ENCODE measurements around the gene NRIP2.

GRCh38 chr12:2841056-2841650, 6.3 kb upstream of the NRIP2 start:
- TF ChIP-seq POLR2AphosphoS5 (IDR thresholded peaks at IDR 0.05; ENCODE audit: low read depth, low read length) (no peak), SIN3A (IDR thresholded peaks at IDR 0.05; ENCODE audit: borderline replicate concordance, insufficient read depth, low read length) (no peak), REST (IDR thresholded peaks at IDR 0.05; ENCODE audit: insufficient read depth in 1 of 2, low read depth in 2 of 2, low read length in 2 of 2) (no peak), TAF1 (IDR thresholded peaks at IDR 0.05; ENCODE audit: borderline replicate concordance, insufficient read depth, low read length) (no peak)

All from PFSK-1 (cell line).